Stimulated activated naive B cell treated with anti-CD40 and anti-IgM and Interleukin-4, amounts not matched to agents 10 μg/mL and 1 μg/mL and 100 μg/mL, for 72 hours (primary cell): ENCODE measurements around the gene STYXL2.
A peak's percentile ranks its signal among the peaks of the same experiment; 100 is the strongest.

Source experiments
- ATAC-seq, 2 donors: fragments of 150-1000 bp; cut with Tn5 transposase; replicated peaks; 2 replicates each; pipeline ENCODE4 v1.10.0; 2021; ENCODE audit warnings: moderate library complexity in 1 of 2
- DNase-seq: peaks from one replicate; pipeline ENCODE4 v3.0.0; 2021
- H3K27ac Mint-ChIP-seq: one replicate; pipeline ENCODE4 v1.8.0; 2022; ENCODE audit warnings: mild to moderate bottlenecking, mixed read lengths
- H3K27me3 Mint-ChIP-seq, 2 donors: one replicate each; pipeline ENCODE4 v1.8.0; 2022; ENCODE audit warnings: mixed read lengths in 2 of 2
- H3K36me3 Mint-ChIP-seq, 2 donors: one replicate each; pipeline ENCODE4 v1.8.0; 2022; ENCODE audit warnings: mixed read lengths in 2 of 2, mild to moderate bottlenecking in 1 of 2
- H3K4me1 Mint-ChIP-seq, 2 donors: one replicate each; pipeline ENCODE4 v1.8.0; 2022; ENCODE audit warnings: mixed read lengths in 2 of 2, mild to moderate bottlenecking in 1 of 2
- H3K4me3 Mint-ChIP-seq, 2 donors: one replicate each; pipeline ENCODE4 v1.8.0; 2022; ENCODE audit warnings: mild to moderate bottlenecking in 2 of 2, mixed read lengths in 2 of 2, moderate library complexity in 1 of 2
- H3K9me3 Mint-ChIP-seq, 2 donors: one replicate each; pipeline ENCODE4 v1.8.0; 2022; ENCODE audit warnings: mixed read lengths in 2 of 2, mild to moderate bottlenecking in 1 of 2

The STYXL2 gene

DNA sequence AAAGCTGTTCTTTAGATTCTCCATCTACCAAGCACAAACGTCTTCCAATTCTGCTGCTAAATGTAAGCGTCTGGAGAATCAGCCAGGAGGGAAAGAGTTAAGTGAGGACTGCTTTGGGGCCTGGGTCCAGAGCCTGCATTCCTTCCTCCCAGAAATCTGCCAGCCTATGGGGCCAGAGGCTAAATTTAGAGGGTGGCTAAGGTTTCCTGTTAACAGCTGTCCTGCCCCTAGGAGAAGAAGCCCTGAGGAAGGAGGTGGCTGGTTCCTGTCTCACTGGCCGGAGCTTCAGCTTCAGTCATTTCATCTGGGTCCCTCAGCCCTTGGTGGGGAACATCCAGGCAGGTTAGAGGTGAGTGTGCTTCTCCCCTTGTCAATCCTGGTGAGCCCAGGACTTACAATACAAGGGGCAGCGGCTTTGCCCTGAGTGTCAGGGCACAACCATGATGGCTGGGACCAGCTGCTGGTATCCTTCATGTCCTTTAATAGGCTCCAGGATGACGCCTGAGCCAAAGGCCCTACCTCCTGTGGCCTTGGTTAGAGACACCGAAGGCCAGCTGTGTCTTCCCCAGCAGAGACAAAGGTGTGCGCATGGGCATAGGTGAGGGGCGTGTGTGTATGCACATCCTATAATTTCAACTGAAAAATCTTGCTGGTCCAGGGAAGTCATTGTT is at the start of gene STYXL2:
Gene STYXL2 (plus strand): TSS at position 230 of the 671 bp plus-strand sequence. CDS start 775 bp downstream, outside the sequence.
- DNase-seq = no peak
- no peak for ATAC-seq
- H3K9me3 Mint-ChIP-seq = peaks cover 3 to 4% of the 10 kb centered on the region in 2 donors
- no peak within 1 kb of the TSS for H3K4me3 Mint-ChIP-seq
- H3K27me3 Mint-ChIP-seq = peaks cover 0 to 8% of the 10 kb centered on the region in 2 donors
- peaks cover 3 to 4% of the 10 kb centered on the region in 2 donors for H3K36me3 Mint-ChIP-seq
- H3K27ac Mint-ChIP-seq = no peak within 1 kb of the TSS
- H3K4me1 Mint-ChIP-seq = peaks cover 11 to 18% of the 10 kb centered on the region in 2 donors

DNA sequence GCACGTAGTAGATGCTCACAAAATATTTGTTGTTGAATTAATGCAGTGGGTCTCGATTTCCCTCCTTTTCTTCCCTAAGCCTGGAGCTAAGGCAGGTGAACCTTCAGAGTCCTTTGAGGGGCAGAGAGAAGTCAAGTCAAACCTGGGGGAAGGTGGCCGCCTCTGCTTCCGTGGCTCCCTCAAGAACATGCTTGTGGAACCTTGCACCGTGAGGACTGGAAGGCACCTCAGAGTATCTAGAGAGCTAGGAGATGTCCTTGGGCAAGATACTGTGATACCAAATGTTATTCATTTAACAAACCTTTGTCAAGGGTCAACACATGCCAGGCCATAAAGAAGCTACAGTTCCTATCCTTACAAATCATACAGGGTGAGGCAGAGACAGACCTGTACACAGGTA is 42.0 kb upstream of the STYXL2 start:
- Mint-ChIP-seq H3K27me3 (no peaks in the 10 kb centered on the region), H3K36me3 (no peaks in the 10 kb centered on the region), H3K9me3 (no peaks in the 10 kb centered on the region), H3K27ac (no peak overlapping the region), H3K4me3 (no peak overlapping the region), H3K4me1 (no peaks in the 10 kb centered on the region)
- ATAC-seq (no peak), DNase-seq (no peak)

DNA sequence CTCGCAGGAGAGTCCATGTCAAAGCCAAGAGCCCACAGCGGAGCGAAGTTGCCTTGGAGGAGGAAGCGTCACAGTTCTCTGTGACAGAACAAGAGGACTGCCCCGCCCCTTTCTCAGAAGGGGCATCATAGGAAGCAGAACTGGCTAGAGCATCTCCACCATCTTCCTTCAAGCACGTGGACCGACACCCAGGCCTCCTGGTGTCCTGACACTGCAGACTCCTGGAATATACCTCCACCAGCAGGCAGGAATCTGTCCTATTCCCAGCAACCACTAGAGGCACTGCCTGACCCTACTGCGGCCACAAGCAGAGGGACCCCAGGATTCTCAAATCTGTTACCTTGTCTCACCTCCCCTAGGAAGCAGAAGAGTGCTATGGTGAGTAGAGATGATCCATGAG is 41.5 kb upstream of the STYXL2 start:
- ATAC-seq (no peak), DNase-seq (no peak)
- H3K27ac Mint-ChIP-seq = no peak overlapping the region
- H3K4me3 Mint-ChIP-seq = no peak overlapping the region
- H3K36me3 Mint-ChIP-seq = no peaks in the 10 kb centered on the region
- H3K9me3 Mint-ChIP-seq = no peaks in the 10 kb centered on the region
- no peaks in the 10 kb centered on the region for H3K27me3 Mint-ChIP-seq
- no peaks in the 10 kb centered on the region for H3K4me1 Mint-ChIP-seq

DNA sequence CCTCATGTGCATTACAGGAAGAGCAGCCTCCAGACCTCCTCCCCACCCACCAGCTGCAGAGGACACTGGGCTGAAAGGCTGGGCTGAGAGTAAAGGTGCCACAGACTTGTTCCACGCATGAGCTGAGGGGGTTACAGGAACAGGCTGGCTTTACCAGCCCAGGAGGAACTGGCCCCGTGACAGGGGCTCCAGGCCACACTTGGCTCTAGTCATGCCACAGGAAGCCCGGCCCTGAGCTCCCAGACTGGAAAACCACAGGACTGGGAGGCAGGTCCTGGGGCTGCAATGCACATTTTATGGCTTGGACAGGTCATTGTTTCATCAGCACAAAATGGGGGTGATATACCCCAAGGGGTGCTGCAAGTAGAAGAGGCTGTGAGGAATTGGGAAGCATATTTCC is 39.3 kb upstream of the STYXL2 start:
- ATAC-seq (no peak), DNase-seq (no peak)
- Mint-ChIP-seq H3K4me1 (peaks cover 2 to 7% of the 10 kb centered on the region in 2 donors), H3K27ac (no peak overlapping the region), H3K36me3 (no peaks in the 10 kb centered on the region), H3K4me3 (no peak overlapping the region), H3K27me3 (no peaks in the 10 kb centered on the region), H3K9me3 (no peaks in the 10 kb centered on the region)

DNA sequence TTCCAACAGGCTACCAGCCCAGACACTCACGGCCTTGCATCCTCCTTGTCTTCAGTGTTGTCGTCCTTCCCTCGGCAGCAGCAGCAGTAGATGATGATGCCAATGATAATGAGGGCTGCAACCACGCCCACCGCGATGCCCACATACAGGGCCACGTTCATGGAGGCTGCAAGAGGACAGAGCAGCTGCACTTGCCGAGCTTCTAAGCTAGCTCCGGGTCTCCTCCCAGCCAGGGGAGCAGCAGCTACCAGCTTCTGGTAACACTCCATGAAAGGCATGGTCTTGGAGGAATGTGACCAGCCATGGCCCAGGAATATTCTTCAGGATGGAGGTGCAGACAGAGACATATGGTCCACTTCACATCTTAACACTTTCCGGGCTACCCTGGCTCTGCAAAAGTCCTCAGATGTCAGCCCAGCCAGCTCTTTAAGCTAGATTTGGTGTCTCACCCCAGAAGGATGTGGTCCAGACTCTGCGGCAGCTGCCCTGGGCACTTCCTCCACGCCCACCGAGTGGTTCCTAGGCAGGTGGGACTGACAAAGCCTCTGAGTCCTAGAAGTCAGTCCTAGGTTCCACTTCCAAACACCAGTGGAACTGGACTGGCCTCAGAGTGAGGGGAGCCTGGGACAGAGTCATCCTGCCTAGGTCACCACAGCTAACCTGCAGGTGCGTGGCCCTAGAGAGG is 38.8 kb upstream of the STYXL2 start:
- no peak for ATAC-seq
- no peak for DNase-seq
- H3K4me1 Mint-ChIP-seq = peaks cover 2 to 7% of the 10 kb centered on the region in 2 donors
- H3K36me3 Mint-ChIP-seq = no peaks in the 10 kb centered on the region
- no peak overlapping the region for H3K27ac Mint-ChIP-seq
- no peak overlapping the region for H3K4me3 Mint-ChIP-seq
- H3K9me3 Mint-ChIP-seq = no peaks in the 10 kb centered on the region
- no peaks in the 10 kb centered on the region for H3K27me3 Mint-ChIP-seq

DNA sequence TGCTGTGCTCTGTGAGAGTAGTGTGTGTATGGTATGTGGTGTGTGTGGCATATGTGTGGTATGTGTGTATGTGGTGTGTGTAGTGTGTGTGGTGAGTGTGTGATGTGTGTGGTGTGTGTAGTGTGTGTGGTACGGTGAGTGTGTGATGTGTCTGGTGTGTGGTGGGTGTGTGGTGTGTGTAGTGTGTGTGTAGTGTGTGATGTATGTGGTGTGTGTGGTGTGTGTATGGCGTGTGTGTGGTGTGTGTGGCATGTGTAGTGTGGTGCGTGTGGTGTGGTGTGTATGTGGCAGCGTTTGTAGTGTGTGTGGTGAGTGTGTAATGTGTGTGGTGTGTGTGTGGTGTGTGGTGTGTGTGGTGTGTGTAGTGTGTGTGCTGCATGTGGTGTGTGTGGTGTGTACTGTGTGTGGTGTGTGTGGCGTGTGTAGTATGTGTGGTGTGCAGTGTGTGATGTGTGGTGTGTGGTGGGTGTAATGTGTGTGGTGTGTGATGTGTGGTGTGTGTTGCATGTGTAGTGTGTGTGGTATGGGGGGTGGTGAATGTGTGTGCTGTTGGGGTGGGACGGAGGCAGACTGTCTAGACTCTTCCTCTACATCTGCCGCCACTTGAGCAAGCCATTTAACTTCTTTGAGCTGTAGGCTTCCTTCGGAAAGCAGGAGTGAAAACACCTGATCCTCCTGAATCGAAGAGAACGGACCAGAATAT is 37.2 kb upstream of the STYXL2 start:
- no peak overlapping the region for H3K27ac Mint-ChIP-seq
- H3K4me3 Mint-ChIP-seq = no peak overlapping the region
- no peaks in the 10 kb centered on the region for H3K9me3 Mint-ChIP-seq
- ATAC-seq (peak in 1 of 2 donors; percentile 19), DNase-seq (no peak)
- H3K4me1 Mint-ChIP-seq = peaks cover 2 to 7% of the 10 kb centered on the region in 2 donors
- no peaks in the 10 kb centered on the region for H3K27me3 Mint-ChIP-seq
- H3K36me3 Mint-ChIP-seq = no peaks in the 10 kb centered on the region

DNA sequence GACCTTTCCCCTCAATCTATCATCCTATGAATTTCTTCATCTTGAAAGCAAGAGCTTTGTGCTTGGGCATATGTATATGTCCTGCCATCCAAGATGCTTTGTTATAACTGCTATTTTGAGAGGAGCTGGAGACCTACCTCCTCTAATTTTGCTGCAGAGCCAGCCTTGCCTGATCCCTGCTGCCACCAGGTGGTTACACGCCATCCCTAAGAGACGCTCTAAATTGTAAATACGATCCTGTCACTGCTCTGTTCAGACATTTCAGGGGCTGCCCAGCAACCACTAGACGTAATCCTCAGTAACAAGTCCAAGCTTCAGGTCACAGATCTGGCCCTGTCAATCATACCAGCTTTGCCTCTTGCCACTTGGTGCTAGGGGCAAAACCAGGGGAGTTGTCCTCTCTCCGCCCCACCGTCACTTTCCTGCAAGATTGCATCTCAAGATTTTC is 36.6 kb upstream of the STYXL2 start:
- H3K4me1 Mint-ChIP-seq = peaks cover 2 to 7% of the 10 kb centered on the region in 2 donors
- H3K9me3 Mint-ChIP-seq = no peaks in the 10 kb centered on the region
- H3K4me3 Mint-ChIP-seq = no peak overlapping the region
- peak; percentile 22 for DNase-seq
- ATAC-seq = peak; percentile 75 to 79
- H3K36me3 Mint-ChIP-seq = no peaks in the 10 kb centered on the region
- H3K27me3 Mint-ChIP-seq = no peaks in the 10 kb centered on the region
- H3K27ac Mint-ChIP-seq = no peak overlapping the region

DNA sequence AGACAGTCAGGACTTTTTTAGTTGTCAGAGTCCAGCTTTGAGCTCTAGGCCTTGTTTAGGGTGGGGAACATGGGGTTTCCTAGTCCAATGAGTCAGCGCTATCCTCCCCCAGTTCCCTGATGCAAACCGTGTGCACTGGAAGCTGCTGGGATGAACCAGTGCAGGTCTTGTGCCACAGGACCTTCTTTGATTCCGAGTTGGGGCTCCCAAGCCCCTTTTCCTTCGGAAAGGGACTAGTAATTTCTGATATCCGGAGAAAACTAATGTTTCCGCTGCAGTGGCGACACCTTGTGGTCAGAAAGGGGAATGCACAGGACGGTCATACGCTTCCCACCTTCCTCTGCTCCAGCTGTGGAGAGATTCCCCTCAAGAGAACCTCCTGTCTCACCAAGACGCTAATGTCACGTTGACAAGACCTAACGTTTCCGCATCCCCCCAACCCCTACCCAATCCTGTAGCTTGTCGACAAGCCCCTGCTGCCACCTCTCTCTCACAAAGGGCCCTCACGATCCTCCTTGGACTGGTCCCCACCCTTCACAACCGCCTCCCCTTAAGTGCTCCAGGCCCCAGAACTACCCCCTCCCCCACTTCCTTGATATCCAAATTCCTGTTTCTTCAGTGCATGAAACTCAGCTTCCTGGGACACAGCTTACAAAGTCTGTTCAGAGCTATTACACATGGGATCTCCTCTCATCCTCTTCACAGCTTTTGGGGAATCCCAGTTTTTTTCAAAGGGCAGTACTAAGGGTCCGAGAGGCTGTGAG is 34.6 kb upstream of the STYXL2 start:
- Mint-ChIP-seq H3K4me3 (peak overlapping the region in 1 of 2 donors; percentile 30), H3K27me3 (no peaks in the 10 kb centered on the region), H3K9me3 (no peaks in the 10 kb centered on the region), H3K36me3 (no peaks in the 10 kb centered on the region), H3K4me1 (peaks cover 2 to 7% of the 10 kb centered on the region in 2 donors), H3K27ac (no peak overlapping the region)
- DNase-seq (peak; percentile 57), ATAC-seq (peak; percentile 51 to 62)

DNA sequence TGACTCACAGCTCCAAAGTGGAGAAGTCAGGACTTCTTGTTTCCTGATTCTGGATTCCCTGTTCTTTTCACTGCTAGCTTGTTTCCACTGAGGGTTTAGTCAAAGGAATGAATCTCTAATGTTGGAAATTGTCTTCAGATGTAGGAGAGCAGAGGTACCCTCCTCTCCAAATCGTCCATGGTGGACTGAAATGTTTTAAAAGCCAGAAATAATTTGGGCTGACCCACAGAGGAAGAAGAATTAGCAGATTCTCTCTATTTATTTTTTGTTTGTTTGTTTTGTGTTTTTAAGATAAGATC is 34.1 kb upstream of the STYXL2 start:
- Mint-ChIP-seq H3K4me1 (peaks cover 2 to 7% of the 10 kb centered on the region in 2 donors), H3K27me3 (peaks cover 0 to 5% of the 10 kb centered on the region in 2 donors), H3K27ac (no peak overlapping the region), H3K9me3 (no peaks in the 10 kb centered on the region), H3K36me3 (no peaks in the 10 kb centered on the region), H3K4me3 (no peak overlapping the region)
- ATAC-seq = no peak
- no peak for DNase-seq

DNA sequence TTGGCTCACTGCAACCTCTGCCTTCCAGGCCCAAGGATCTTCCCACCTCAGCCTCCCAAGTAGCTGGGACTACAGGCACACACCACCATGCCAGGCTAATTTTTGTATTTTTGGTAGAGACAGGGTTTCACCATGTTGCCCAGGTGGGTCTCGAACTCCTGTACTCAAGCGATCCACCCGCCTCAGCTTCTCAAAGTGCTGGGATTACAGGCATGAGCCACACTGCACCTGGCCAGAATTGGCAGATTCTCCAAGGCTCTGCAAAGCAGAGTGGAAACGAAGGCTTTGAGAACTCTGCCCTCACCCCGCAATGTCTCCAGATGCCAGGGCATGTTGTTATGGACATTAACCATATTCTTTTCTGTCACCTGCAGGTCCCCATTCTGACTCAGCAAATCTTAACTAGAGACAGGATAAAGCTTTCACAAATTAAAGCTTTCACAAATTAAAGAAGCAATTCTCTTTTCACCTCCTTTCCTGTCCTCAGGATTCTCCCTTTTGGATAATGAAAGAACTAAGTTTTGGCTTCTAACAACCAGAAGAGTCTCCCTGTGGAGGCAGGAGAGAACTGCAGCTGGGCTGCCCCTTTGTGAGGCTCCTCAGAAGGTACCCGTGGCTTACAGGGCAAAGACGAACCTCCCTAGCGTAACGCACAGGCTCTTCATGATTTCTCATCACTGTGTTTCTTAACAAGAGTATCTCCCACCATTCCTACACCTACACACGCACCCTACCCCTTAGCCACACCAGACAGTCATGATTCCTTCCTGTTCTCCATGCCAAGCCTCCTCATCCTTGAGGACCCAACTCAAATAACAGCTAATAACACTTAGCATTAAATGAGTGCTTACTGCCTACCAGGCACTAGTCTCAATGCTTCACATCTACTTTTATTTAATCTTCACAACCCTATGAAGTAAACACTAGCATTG is 33.5 kb upstream of the STYXL2 start:
- no peak for DNase-seq
- Mint-ChIP-seq H3K36me3 (no peaks in the 10 kb centered on the region), H3K4me1 (peaks cover 2 to 7% of the 10 kb centered on the region in 2 donors), H3K4me3 (no peak overlapping the region), H3K27me3 (peaks cover 0 to 11% of the 10 kb centered on the region in 2 donors), H3K27ac (no peak overlapping the region), H3K9me3 (no peaks in the 10 kb centered on the region)
- no peak for ATAC-seq

DNA sequence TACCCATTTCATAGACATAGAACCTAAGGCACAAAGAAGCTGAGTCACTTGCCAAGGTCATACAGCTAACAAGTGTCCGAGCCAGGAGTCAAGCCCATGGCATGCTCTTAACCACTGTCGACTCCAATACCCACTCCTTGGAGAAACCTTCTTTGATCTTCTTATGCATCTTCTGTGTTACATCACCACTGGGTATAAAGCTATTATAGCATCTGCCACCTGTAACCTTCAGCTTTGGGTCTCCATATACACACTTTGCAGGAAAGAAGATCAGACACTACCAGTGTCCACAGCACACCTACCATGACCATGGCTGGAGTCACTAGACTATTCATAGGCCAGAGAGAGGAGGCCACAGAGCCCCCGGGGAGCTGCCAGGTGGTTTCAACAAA is 32.8 kb upstream of the STYXL2 start:
- H3K4me3 Mint-ChIP-seq = no peak overlapping the region
- no peak for ATAC-seq
- no peak overlapping the region for H3K27ac Mint-ChIP-seq
- DNase-seq = no peak
- H3K9me3 Mint-ChIP-seq = no peaks in the 10 kb centered on the region
- H3K4me1 Mint-ChIP-seq = peaks cover 2 to 7% of the 10 kb centered on the region in 2 donors
- no peaks in the 10 kb centered on the region for H3K36me3 Mint-ChIP-seq
- peaks cover 0 to 13% of the 10 kb centered on the region in 2 donors for H3K27me3 Mint-ChIP-seq

DNA sequence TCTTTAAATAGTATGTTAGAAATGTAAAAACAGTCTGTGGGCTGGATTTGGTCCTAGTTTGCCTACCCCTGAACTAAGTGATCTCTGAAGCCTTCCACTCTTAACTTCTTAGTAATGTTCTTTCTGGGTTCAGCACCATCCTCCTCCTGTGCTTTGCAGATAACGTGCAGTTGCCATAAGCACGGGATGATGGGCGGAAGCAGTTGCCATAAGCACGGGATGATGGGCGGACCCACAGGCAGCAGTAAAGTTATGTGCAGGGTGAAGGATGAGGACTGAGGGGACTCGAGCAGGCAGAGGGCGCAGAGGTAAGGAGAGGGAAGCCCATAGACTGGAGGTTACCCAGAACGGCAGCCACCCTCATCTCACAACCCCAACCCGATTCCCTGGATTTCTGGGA is 29.3 kb upstream of the STYXL2 start:
- no peak overlapping the region for H3K27ac Mint-ChIP-seq
- H3K9me3 Mint-ChIP-seq = no peaks in the 10 kb centered on the region
- H3K4me1 Mint-ChIP-seq = peaks cover 0 to 8% of the 10 kb centered on the region in 2 donors
- H3K4me3 Mint-ChIP-seq = no peak overlapping the region
- no peaks in the 10 kb centered on the region for H3K36me3 Mint-ChIP-seq
- H3K27me3 Mint-ChIP-seq = peaks cover 0 to 13% of the 10 kb centered on the region in 2 donors
- no peak for DNase-seq
- ATAC-seq = no peak

DNA sequence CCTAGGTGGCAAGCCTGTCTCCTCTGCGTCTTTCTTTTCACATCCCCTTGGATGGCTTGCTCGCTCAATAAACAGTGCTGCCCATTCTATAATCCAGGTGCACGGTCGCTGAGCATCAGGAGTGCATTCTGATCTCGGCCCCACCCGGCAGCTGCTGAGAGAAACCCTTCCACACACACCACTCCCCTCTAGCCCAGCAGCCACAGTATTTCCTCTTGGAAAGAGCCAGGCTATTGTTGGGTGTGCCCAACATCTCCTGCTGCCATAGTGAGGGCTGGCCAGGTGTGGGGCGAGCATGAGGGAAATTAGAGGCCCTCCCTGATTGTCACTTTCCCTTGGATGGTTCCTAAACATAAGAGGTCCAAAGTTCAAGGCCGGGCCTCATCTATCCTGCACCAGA is 28.4 kb upstream of the STYXL2 start:
- DNase-seq (no peak), ATAC-seq (no peak)
- H3K27me3 Mint-ChIP-seq = peaks cover 0 to 13% of the 10 kb centered on the region in 2 donors
- no peak overlapping the region for H3K27ac Mint-ChIP-seq
- no peak overlapping the region for H3K4me3 Mint-ChIP-seq
- H3K36me3 Mint-ChIP-seq = no peaks in the 10 kb centered on the region
- H3K9me3 Mint-ChIP-seq = no peaks in the 10 kb centered on the region
- peaks cover 0 to 8% of the 10 kb centered on the region in 2 donors for H3K4me1 Mint-ChIP-seq
